K562 (cell line): ENCODE results near the gene APOL3. TPM values are rescaled to one million over a fixed set of nuclear protein-coding genes. Genes with fewer than 3 reads are reported as not detected.
"Not testable (repeated sequence)": the region's sequence is repeated elsewhere in the genome, so short reads cannot be mapped to it uniquely, and the experiment has no call there.

ENCODE experiments used
- ATAC-seq: fragments of 200-7000 bp; cut with Tn5 transposase; 3 replicates; pipeline ENCODE4 v1.9.1; 2020; ENCODE audit warnings: moderate library complexity
- BruUV-seq: library from RNA; stranded (reverse); fragments of 400-500 nt; replicated peaks from 2 replicates; lab custom pipeline; 2021; lab: Mats Ljungman, UMichigan
- CTCF ChIA-PET: fragments of 300-600 bp; formaldehyde crosslinking; extraction: SDS; loops from one replicate; lab custom pipeline; 2021; ENCODE audit warnings: low intra/inter-chr PET ratio; lab: Yijun Ruan, JAX
- POLR2A ChIA-PET: fragments of 300-600, 350-650 bp; sonication (Branson Sonifier 250); formaldehyde crosslinking; extraction: SDS; loops from one replicate; lab custom pipeline; 2021; ENCODE audit warnings: antibody characterized with exemption, inconsistent platforms; lab: Yijun Ruan, JAX
- DNase-seq, 4 experiments: peaks; one replicate each; pipeline versions ENCODE4 v3.0.0 to v3.0.0-alpha.2; 2011 to 2018; ENCODE audit warnings: low spot score in 3 of 4, mixed read lengths in 3 of 4; ENCODE audit errors: extremely low read depth in 1 of 4
- FAIRE-seq: peaks from 2 replicates; lab custom pipeline; 2011; peaks lifted over from hg19 to GRCh38; lab: Jason Lieb, UNC
- H2AFZ ChIP-seq: 2 replicates; pipeline ENCODE4 v1.6.0; 2011; ENCODE audit warnings: low read depth, low read length, control low read depth, inconsistent platforms
- H3K27ac ChIP-seq: fragments of 200-600 bp; 3 replicates; pipeline ENCODE4 v1.8.0; 2011; ENCODE audit warnings: low read depth, mild to moderate bottlenecking, control low read depth, inconsistent platforms, low read length, moderate library complexity, mixed read lengths; ENCODE audit errors: extremely low read depth
- H3K27me3 ChIP-seq, 2 experiments: fragments of 300-600 bp in 1 of 2; 2 replicates in 1 of 2; 3 replicates in 1 of 2; pipeline versions ENCODE4 v1.6.0 to v1.8.0; 2011; ENCODE audit warnings: inconsistent platforms in 2 of 2, low read length in 2 of 2, mild to moderate bottlenecking in 1 of 2, mixed read lengths in 1 of 2, moderate library complexity in 1 of 2; ENCODE audit not compliant: control insufficient read depth in 2 of 2, insufficient read depth in 2 of 2
- H3K36me3 ChIP-seq: fragments of 300-600 bp; 3 replicates; pipeline ENCODE4 v1.8.0; 2011; ENCODE audit warnings: mild to moderate bottlenecking, low read length, inconsistent platforms; ENCODE audit not compliant: control insufficient read depth, insufficient read depth
- H3K4me1 ChIP-seq, 2 experiments: fragments of 200-600 bp in 1 of 2; replicated peaks in 1 of 2; 2 replicates in 1 of 2; 3 replicates in 1 of 2; pipeline versions ENCODE4 v1.5.1 to v1.8.0; 2011; ENCODE audit warnings: inconsistent platforms in 2 of 2, low read length in 2 of 2, mild to moderate bottlenecking in 1 of 2, mixed read lengths in 1 of 2, moderate library complexity in 1 of 2; ENCODE audit not compliant: control insufficient read depth in 2 of 2, insufficient read depth in 2 of 2
- H3K4me2 ChIP-seq: 2 replicates; pipeline ENCODE4 v1.6.1; 2011; ENCODE audit warnings: low read length, control low read depth, inconsistent platforms, mixed read lengths; ENCODE audit not compliant: insufficient read depth
- H3K4me3 ChIP-seq: fragments of 200-600 bp; sonication (generic), shearing (Covaris generic); 2 replicates; pipeline ENCODE4 v1.5.1; 2016; ENCODE audit warnings: control low read depth, inconsistent platforms
- H3K79me2 ChIP-seq: fragments of 200-600 bp; 3 replicates; pipeline ENCODE4 v1.8.0; 2011; ENCODE audit warnings: low read length, inconsistent platforms; ENCODE audit not compliant: control insufficient read depth, insufficient read depth
- H3K9ac ChIP-seq, 2 experiments: 2 replicates each; pipeline versions ENCODE4 v1.6.0 to v1.6.1; 2011; ENCODE audit warnings: low read depth in 2 of 2, low read length in 2 of 2, control low read depth in 1 of 2, inconsistent platforms in 1 of 2, mild to moderate bottlenecking in 1 of 2, mixed read lengths in 1 of 2; ENCODE audit not compliant: insufficient read depth in 1 of 2
- H3K9me1 ChIP-seq: one replicate; pipeline ENCODE4 v1.6.0; 2011; ENCODE audit warnings: inconsistent platforms, mild to moderate bottlenecking, low read length, moderate library complexity; ENCODE audit not compliant: control insufficient read depth, insufficient read depth
- H3K9me3 ChIP-seq: replicated peaks from 2 replicates; pipeline ENCODE4 v1.5.1; 2011; ENCODE audit warnings: low read depth, low read length, inconsistent platforms; ENCODE audit not compliant: control insufficient read depth, insufficient read depth
- H4K20me1 ChIP-seq: replicated peaks from 2 replicates; pipeline ENCODE4 v1.6.1; 2011; ENCODE audit warnings: low read length, inconsistent platforms, mixed read lengths; ENCODE audit not compliant: control insufficient read depth, insufficient read depth
- TAF9B ChIP-seq: fragments of 450-650 bp; IDR thresholded peaks from 2 replicates; pipeline ENCODE4 v1.6.1; 2018; ENCODE audit warnings: mild to moderate bottlenecking; ENCODE audit not compliant: partially characterized antibody
- YBX1 ChIP-seq: fragments of 450-650 bp; IDR thresholded peaks from 2 replicates; pipeline ENCODE4 v1.7.1; 2016; ENCODE audit warnings: mild to moderate bottlenecking
- ZBTB49 ChIP-seq: sonication (generic); formaldehyde crosslinking; IDR thresholded peaks from 2 replicates; pipeline ENCODE4 v1.8.0; 2022; ENCODE audit warnings: missing genetic modification reagents, mild to moderate bottlenecking, borderline replicate concordance
- ZNF175 ChIP-seq: fragments of 200-800 bp; sonication (Bioruptor generic); IDR thresholded peaks from 2 replicates; pipeline ENCODE4 v1.6.1; 2016; ENCODE audit warnings: low read depth, mild to moderate bottlenecking, missing genetic modification characterization, missing compliant biosample characterization
- ZNF212 ChIP-seq: fragments of 450-650 bp; formaldehyde crosslinking; IDR thresholded peaks from 2 replicates; pipeline ENCODE4 v1.4.0; 2020; ENCODE audit warnings: mild to moderate bottlenecking
- ZNF785 ChIP-seq: fragments of 250-450 bp; sonication (Bioruptor Pico); IDR thresholded peaks from 2 replicates; pipeline ENCODE4 v1.4.0; 2020; ENCODE audit warnings: mild to moderate bottlenecking
- WGBS: fragments of 100-300 bp; shearing (Covaris generic); methylation state at CpG from one replicate; pipeline ENCODE4 v1.1.6; 2016; ENCODE audit warnings: low coverage, mixed read lengths; ENCODE audit not compliant: insufficient coverage; ENCODE audit errors: missing lambda C conversion rate; 5-methylcytosine and 5-hydroxymethylcytosine counted together
- in situ Hi-C: fragments of 300-500 bp; cut with MboI; formaldehyde crosslinking; loops from 4 replicates; pipeline ENCODE4 v1.15.0; 2018; ENCODE audit warnings: inconsistent platforms, mixed read lengths
- intact Hi-C: fragments of 100-400 bp; cut with micrococcal nuclease; formaldehyde crosslinking; loops from 2 replicates; pipeline ENCODE4 v1.14.2; 2022
- polyA plus RNA-seq, 8 experiments: library from polyadenylated mRNA; depleted of rRNA in 4 of 8; stranded (reverse) in 5 of 8; unstranded in 3 of 8; fragments of >200 nt; fragmentation: Nextera tagmentation in 2 of 8; fragmentation: Illumina TruSeq in 1 of 8; extraction: Ambion mirVana in 2 of 8; extraction: Trizol in 1 of 8; gene quantifications; 2 replicates each; pipeline versions ENCODE4 v1.2.1 to v1.2.3, GENCODE V29; 2011 to 2014; ENCODE audit warnings: inconsistent platforms in 1 of 8, missing spikeins in 1 of 8
- total RNA-seq, 7 experiments: library from RNA; depleted of rRNA in 6 of 7; stranded (reverse); fragments of >200 nt in 6 of 7; fragmentation: Illumina TruSeq in 2 of 7; extraction: Trizol in 2 of 7; gene quantifications; 2 replicates each; pipeline versions ENCODE4 v1.2.1 to v1.2.3, GENCODE V29; 2011 to 2021; ENCODE audit warnings: low replicate concordance in 1 of 7

Gene APOL3
- total and polyA plus RNA-seq, 9 of the 15 experiments (the other 6 are each of a cell fraction or from before 2014, with no cell fraction given) = 0.25 to 1.1 (median 0.56) TPM; not detected in 1

DNA sequence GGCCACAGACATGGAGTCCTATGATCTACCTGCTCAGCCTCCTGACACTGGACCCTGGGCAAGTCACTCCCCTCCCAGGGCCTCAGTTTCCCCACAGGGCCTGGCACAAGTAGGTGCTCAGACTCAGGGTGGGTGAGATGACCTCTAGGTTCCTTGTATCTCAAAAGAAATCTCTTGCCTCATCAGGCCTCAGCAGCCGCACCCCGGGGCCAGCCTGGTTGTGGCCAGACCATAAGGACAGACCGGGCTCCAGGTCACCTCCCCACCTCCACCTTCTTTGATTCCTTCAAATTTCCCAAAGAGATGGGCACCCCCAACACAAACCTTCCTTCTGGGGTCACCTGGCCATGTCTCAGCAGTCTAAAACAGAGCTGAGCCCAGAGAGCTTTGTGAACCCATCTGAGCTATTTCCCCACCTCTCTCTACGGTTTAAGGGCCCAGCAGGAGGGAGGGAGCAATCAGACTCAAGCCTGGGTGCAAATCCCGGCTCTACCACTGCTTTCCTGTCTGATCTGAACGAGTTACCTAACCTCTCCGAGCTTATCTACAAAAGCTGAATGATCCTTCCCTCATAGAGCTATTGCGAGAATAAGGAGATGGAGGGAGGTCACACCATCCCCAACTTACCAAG, 43.6 kb upstream of the APOL3 start:
- no peak for TF ChIP-seq ZNF212 (CRISPR knock-in tag)
- TF ChIP-seq TAF9B = no peak
- TF ChIP-seq ZBTB49 (CRISPR knock-in tag) = no peak
- no peak for TF ChIP-seq ZNF175 (CRISPR knock-in tag)
- TF ChIP-seq YBX1 = no peak
- no peak for TF ChIP-seq ZNF785 (CRISPR knock-in tag)
- no peak overlapping the region for H3K4me3 ChIP-seq
- H3K4me2 ChIP-seq = peak overlapping the region; percentile 21; the same call in 1 of the 2 replicates
- H3K9me1 ChIP-seq = no peaks in the 10 kb centered on the region
- intact Hi-C loops = no loop called here
- H3K36me3 ChIP-seq = peaks cover 4% of the 10 kb centered on the region; the same call in 1 of the 3 replicates
- FAIRE-seq = no peak
- ATAC-seq = no peak
- H3K27me3 ChIP-seq = no peaks in the 10 kb centered on the region
- POLR2A ChIA-PET = interaction anchor here (0.6 to 0.9 kb wide), 2 partner anchors 66 to 115 kb away, joined by 3 to 4 read pairs; no protein-coding TSS in a partner anchor
- H3K4me1 ChIP-seq = peaks cover 19 to 21% of the 10 kb centered on the region in 2 experiments; a peak in 4 of 5 replicates
- H3K9ac ChIP-seq = peak overlapping the region in 1 of 2 experiments; percentile 5; a peak in 1 of 4 replicates
- no TSS peak for BruUV-seq
- no peak overlapping the region for H3K27ac ChIP-seq
- CTCF ChIA-PET = no interaction called here
- WGBS = 34% methylated on average over 7 of the region's 8 CpGs
- H3K79me2 ChIP-seq = peaks cover 18% of the 10 kb centered on the region
- no peaks in the 10 kb centered on the region for H4K20me1 ChIP-seq
- in situ Hi-C loops = no loop called here
- 0 out of 2 replicates have a peak overlapping the region, but pooled peaks have one; percentile 15 for H2AFZ ChIP-seq
- H3K9me3 ChIP-seq = no peaks in the 10 kb centered on the region
- no peak for DNase-seq

DNA sequence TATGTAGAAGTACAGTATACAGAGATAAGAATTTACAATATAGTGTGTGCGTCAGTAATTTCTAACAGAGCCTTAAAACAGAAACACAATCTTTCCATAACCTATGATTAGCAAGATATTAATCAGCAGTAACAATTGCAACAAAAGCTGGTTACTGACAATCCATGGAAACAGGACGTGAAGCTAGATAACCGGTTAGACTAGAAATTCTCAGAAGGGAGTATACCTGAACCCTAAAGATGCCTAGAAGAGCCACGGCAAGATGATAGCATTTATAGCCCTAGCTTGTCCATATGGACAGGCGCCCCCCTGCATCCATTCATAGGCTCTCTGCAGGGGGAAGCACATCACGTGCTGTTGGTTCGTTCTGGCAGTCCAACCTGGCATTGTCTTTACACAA, 42.9 kb upstream of the APOL3 start:
- peaks cover 18% of the 10 kb centered on the region for H3K79me2 ChIP-seq
- H3K9me3 ChIP-seq, BruUV-seq, intact Hi-C loops, POLR2A ChIA-PET, H4K20me1 ChIP-seq, H3K9me1 ChIP-seq, H3K4me2 ChIP-seq, H3K36me3 ChIP-seq, CTCF ChIA-PET, H3K9ac ChIP-seq, H3K27me3 ChIP-seq, H3K27ac ChIP-seq, ATAC-seq, H3K4me3 ChIP-seq, H2AFZ ChIP-seq, FAIRE-seq, in situ Hi-C loops, DNase-seq: not testable (repeated sequence)
- peaks cover 25 to 28% of the 10 kb centered on the region in 2 experiments; a peak in 4 of 5 replicates for H3K4me1 ChIP-seq
- 23% methylated on average over 7 of the region's 7 CpGs for WGBS
